ENCODE data around the gene SLC26A4.

SLC26A4 gene

GRCh38 chr7:107696330-107696946 lies 35.8 kb downstream of the SLC26A4 start:
- DNase-seq (ENCODE audit: low read depth in 2 of 2), result no peak

GRCh38 chr7:107697321-107698049 lies 36.9 kb downstream of the SLC26A4 start:
- no peak for DNase-seq (ENCODE audit: low read depth in 2 of 2)

GRCh38 chr7:107700570-107700969 lies 39.9 kb downstream of the SLC26A4 start:
- no peak for DNase-seq (ENCODE audit: low read depth in 2 of 2)

DNA sequence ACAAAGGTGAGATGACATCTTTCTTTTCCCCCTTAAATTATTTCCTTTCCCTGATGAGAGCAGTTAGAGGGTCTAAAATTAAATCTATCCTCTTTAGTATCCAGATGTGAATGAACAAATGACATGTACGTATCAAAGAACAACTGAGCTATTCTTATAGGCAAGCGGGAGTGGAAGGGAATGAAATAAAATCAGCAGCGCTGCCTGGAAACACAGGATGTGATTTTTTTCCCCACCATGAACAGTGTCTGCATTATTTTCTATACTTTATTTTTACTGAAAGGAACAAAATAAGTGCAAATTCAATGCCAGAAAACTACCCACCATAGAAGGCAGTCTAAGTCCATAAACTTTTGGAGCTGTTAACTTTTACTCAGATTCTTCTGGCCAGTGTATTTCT lies 40.6 kb downstream of the SLC26A4 start:
- no peak for DNase-seq (ENCODE audit: low read depth in 2 of 2)

- no peak for DNase-seq (ENCODE audit: low read depth in 2 of 2)
Observed at GRCh38 chr7:107703219-107703618, 42.6 kb downstream of the SLC26A4 start.

GRCh38 chr7:107703872-107704271 lies 43.2 kb downstream of the SLC26A4 start:
- no peak for DNase-seq (ENCODE audit: low read depth in 2 of 2)

DNA sequence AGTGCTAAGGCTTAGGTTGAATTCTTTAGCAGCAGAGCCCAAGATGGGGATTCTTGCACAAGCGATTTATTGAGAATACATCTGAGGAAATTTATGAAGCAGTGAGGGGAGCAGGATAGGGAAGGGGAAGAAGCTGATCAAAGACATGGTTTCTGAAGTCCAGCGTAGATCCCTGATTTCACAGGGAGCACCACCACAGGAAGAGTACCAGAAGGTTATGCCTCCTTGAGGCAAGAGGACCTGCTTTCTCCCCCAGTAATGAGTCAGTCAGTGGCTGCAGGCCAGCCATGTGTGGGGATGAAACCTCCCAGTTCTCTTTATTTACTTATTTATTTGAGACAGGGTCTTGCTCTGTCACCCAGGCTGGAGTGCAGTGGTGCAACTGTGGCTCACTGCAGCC lies 48.3 kb downstream of the SLC26A4 start:
- DNase-seq (ENCODE audit: low read depth in 2 of 2), result no peak

DNA sequence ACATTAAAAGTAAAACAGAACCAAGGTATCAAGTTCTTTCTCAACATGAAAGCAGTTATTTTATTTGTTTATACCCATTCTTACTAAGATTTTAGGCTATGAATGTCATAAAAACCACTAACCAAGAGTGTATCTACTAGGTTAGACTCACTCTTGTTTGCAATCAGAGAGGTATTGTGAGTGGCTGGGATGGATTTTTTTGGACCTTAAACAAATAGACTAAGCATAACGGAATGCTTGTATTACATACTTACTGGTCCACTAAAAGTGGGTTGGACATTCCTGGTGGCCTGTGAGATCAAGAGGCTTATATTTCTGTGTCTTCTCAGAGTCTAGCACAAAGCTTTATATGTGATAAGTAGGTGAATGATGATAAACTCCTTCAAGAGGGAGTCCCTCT lies 50.7 kb downstream of the SLC26A4 start:
- DNase-seq (ENCODE audit: low read depth in 2 of 2), result no peak

DNA sequence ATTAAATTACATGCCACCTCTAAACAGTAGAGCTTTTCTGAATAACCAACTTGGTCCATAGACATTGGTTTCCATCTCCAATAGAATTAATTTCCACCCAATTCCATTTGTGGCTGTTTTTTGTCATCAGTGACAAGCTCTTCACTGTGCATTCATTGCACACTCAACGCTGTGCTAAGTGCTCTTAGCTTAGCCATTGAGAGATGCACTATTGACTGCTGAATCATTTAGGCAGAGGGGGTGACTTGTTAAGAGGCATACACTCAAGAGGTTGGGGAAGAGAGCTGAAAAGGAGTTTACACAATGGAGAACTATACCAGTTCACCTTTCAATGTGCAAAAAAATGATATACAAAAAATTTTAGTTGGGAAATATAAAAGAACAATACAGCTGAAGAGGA lies 51.4 kb downstream of the SLC26A4 start:
- no peak for DNase-seq (ENCODE audit: low read depth in 2 of 2)

GRCh38 chr7:107712896-107713295 lies 52.3 kb downstream of the SLC26A4 start:
- DNase-seq (ENCODE audit: low read depth in 2 of 2), result no peak

- no peak for DNase-seq (ENCODE audit: low read depth in 2 of 2)
Observed at GRCh38 chr7:107715531-107715930, 54.9 kb downstream of the SLC26A4 start.

DNA sequence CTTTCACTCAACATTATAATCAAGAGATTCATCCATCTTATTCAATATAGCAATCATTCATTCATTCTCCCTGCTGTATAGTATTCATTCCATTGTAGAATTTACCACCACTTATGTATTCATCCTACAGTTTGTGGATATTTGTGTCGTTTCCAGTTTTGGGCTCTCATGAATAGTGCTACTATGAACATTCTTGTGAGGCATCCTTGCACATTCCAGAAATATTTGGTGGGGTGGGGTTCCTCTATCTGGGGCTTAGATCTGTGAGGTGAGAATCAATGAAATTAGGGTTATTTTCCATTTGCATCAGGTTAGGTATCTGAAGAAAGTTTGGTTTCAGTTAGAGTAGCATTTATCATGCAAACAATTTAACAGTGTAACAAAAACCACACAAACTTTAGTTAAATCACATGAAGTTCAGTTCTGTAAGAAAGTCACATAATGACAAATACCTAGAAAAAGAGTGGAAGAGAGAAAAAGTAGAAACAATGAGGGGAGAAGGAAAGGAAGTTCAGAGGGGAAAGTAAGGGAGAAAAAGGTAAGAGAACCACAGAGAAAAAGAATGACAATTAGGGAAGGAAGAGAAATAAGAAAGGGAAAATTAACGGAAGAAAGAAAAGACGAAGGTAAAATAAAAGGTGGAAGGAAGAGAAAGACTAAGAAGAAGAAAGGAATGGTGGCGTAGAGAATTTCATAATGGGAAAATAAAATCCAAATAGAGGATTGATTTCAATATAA lies 58.0 kb downstream of the SLC26A4 start:
- no peak for DNase-seq (ENCODE audit: low read depth in 2 of 2)

GRCh38 chr7:107721286-107721685 lies 60.7 kb downstream of the SLC26A4 start:
- DNase-seq (ENCODE audit: low read depth in 2 of 2), result no peak

DNA sequence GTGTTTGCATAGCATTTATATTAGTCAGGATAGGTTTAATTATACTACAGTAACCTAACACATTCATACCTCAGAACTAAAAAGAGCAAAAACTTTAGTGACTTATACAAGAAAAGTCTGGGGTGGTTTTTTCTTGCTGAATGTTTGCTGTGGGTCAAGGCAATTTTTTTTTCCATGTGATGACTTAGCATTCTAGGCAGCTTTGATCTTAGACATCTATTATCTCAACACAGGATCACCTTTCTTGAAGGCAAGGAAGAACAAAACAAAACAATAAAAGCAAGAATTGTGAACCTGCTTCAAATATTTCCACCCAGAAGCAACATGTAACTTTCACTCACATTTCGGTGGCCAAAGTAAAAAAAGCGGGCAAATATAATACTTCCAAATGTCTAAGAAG lies 62.6 kb downstream of the SLC26A4 start:
- no peak for DNase-seq (ENCODE audit: low read depth in 2 of 2)

GRCh38 chr7:107725138-107725740 lies 64.6 kb downstream of the SLC26A4 start:
- DNase-seq (ENCODE audit: low read depth in 2 of 2), result peak; percentile 15 to 34

- DNase-seq (ENCODE audit: low read depth in 2 of 2), result no peak
Observed at GRCh38 chr7:107726356-107727130, 65.9 kb downstream of the SLC26A4 start.

- DNase-seq (ENCODE audit: low read depth in 2 of 2), result no peak
Observed at GRCh38 chr7:107728276-107728675, 67.6 kb downstream of the SLC26A4 start.

- DNase-seq (ENCODE audit: low read depth in 2 of 2), result peak; percentile 48 to 49
Observed at GRCh38 chr7:107742678-107743566, 82.3 kb downstream of the SLC26A4 start.

GRCh38 chr7:107743567-107744344 lies 83.1 kb downstream of the SLC26A4 start, which contains the start of gene CBLL1:
CBLL1 (plus strand) TSS chr7:107744142; CDS start chr7:107744164, 22 bp downstream.
- peak; percentile 97 for DNase-seq (ENCODE audit: low read depth in 2 of 2)

- DNase-seq (ENCODE audit: low read depth in 2 of 2), result no peak
Observed at GRCh38 chr7:107744345-107744750, 83.7 kb downstream of the SLC26A4 start.

Data from stimulated activated CD4-positive, alpha-beta T cell treated with anti-CD3 and anti-CD28 coated beads, Interleukin-4, amount 100 ng/mL, for 48 hours (primary cell).